HG02938 (cell line): ENCODE results near the gene DEAF1.
"Not testable (repeated sequence)": the region's sequence is repeated elsewhere in the genome, so short reads cannot be mapped to it uniquely, and the experiment has no call there.

Experiments used
- ATAC-seq: cut with Tn5 transposase; IDR thresholded peaks from one replicate; pipeline ENCODE4 v1.9.1; 2021; ENCODE audit warnings: mild to moderate bottlenecking, moderate library complexity; ENCODE audit not compliant: unreplicated experiment

The DEAF1 gene

GRCh38 chr11:694563-695287 is at the start of gene DEAF1:
TSS of gene DEAF1 (minus strand) at chr11:695222. CDS start at chr11:695047, 175 bp downstream.
- ATAC-seq: no peak

- no peak for ATAC-seq
Observed at GRCh38 chr11:742571-743201, 47.7 kb upstream of the DEAF1 start.

- ATAC-seq: no peak
Observed at GRCh38 chr11:742156-742546, 47.1 kb upstream of the DEAF1 start.

- ATAC-seq: not testable (repeated sequence)
Observed at GRCh38 chr11:737899-738298, 42.9 kb upstream of the DEAF1 start.

- ATAC-seq: no peak
Observed at GRCh38 chr11:737366-737765, 42.3 kb upstream of the DEAF1 start.

GRCh38 chr11:734541-734940 is 39.5 kb upstream of the DEAF1 start:
- not testable (repeated sequence) for ATAC-seq

- ATAC-seq: no peak
Observed at GRCh38 chr11:733072-733471, 38.0 kb upstream of the DEAF1 start.

GRCh38 chr11:729492-730074 is 34.6 kb upstream of the DEAF1 start:
- ATAC-seq: no peak

GRCh38 chr11:728901-729491 is 34.0 kb upstream of the DEAF1 start:
- ATAC-seq: no peak

GRCh38 chr11:727859-728748 is 33.1 kb upstream of the DEAF1 start:
- no peak for ATAC-seq

- no peak for ATAC-seq
Observed at GRCh38 chr11:727281-727701, 32.3 kb upstream of the DEAF1 start.

- ATAC-seq: no peak
Observed at GRCh38 chr11:726278-727220, 31.5 kb upstream of the DEAF1 start.

- no peak for ATAC-seq
Observed at GRCh38 chr11:725624-726202, 30.7 kb upstream of the DEAF1 start.

- ATAC-seq: no peak
Observed at GRCh38 chr11:724778-725386, 29.9 kb upstream of the DEAF1 start.

GRCh38 chr11:724049-724777 is 29.2 kb upstream of the DEAF1 start:
- ATAC-seq: no peak

- ATAC-seq: no peak
Observed at GRCh38 chr11:723120-723883, 28.3 kb upstream of the DEAF1 start.

- ATAC-seq: no peak
Observed at GRCh38 chr11:722346-722811, 27.4 kb upstream of the DEAF1 start.
